ENCODE results near the gene APOBEC3B. TPM values are rescaled to one million over a fixed set of nuclear protein-coding genes. Genes with fewer than 3 reads are reported as not detected.
"Not testable (repeated sequence)": the region's sequence is repeated elsewhere in the genome, so short reads cannot be mapped to it uniquely, and the experiment has no call there.

The APOBEC3B gene
- total RNA-seq, 3 donors from 2014 or later (not counting 1 experiment from before 2014, with no cell fraction given), result 1.7 to 2.3 (median 2.2) TPM

DNA sequence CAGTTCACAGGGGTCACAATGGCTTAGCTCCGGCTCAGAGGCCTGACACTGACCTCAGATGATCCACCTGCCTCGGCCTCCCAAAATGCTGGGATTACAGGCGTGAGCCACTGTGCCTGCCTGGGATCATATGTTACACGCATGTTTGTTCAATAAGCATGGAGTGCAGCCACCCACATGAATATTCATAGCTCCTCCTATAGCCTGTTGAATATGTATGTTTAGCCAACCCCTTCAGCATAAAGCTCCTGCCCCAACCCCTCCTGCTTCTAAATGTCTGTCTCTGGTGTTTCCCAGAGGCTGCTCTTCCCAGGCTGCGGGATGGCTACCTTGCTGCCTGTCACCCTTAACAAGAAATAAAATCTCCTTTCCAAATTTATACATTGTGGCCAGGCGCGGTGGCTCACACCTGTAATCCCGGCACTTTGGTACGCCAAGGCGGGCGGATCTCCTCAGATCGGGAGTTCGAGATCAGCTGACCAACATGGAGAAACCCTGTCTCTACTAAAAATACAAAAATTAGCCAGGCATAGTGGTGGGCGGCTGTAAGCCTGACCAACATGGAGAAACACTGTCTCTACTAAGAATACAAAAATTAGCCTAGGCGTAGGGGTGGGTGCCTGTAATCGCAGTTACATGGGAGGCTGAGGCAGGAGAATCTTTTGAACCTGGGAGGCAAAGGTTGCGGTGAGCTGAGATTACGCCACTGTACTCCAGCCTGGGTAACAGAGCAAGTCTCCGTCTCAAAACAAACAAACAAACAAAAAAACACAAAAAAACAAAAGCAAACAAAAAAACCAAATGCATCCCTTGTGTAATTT, 57.4 kb downstream of the APOBEC3B start:
- H3K4me3 Mint-ChIP-seq, result peak overlapping the region; percentile 91
- no peaks in the 10 kb centered on the region for H3K27me3 Mint-ChIP-seq (ENCODE audit: low read depth in 2 of 2)
- intact Hi-C loops (cut with micrococcal nuclease), result no loop called here
- TF ChIP-seq, protein P1, sequence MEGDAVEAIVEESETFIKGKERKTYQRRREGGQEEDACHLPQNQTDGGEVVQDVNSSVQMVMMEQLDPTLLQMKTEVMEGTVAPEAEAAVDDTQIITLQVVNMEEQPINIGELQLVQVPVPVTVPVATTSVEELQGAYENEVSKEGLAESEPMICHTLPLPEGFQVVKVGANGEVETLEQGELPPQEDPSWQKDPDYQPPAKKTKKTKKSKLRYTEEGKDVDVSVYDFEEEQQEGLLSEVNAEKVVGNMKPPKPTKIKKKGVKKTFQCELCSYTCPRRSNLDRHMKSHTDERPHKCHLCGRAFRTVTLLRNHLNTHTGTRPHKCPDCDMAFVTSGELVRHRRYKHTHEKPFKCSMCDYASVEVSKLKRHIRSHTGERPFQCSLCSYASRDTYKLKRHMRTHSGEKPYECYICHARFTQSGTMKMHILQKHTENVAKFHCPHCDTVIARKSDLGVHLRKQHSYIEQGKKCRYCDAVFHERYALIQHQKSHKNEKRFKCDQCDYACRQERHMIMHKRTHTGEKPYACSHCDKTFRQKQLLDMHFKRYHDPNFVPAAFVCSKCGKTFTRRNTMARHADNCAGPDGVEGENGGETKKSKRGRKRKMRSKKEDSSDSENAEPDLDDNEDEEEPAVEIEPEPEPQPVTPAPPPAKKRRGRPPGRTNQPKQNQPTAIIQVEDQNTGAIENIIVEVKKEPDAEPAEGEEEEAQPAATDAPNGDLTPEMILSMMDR (IDR thresholded peaks at IDR 0.05), result no peak
- Histone ChIP-seq H3K4me3 (ENCODE audit: low read length) (peak overlapping the region; percentile 76), H3K27ac (ENCODE audit: low read length) (peak overlapping the region; percentile 89), H3K9me3 (ENCODE audit: control insufficient read depth, insufficient read depth, low read length) (no peaks in the 10 kb centered on the region), H3K4me1 (ENCODE audit: control insufficient read depth, insufficient read depth, low read length) (peaks cover 22% of the 10 kb centered on the region), H3K27me3 (ENCODE audit: control insufficient read depth, insufficient read depth, low read length) (no peaks in the 10 kb centered on the region), H3K36me3 (ENCODE audit: control insufficient read depth, insufficient read depth, low read length) (no peaks in the 10 kb centered on the region)
- H3K36me3 Mint-ChIP-seq, result no peaks in the 10 kb centered on the region
- peaks cover 16 to 37% of the 10 kb centered on the region in 2 donors for H3K4me1 Mint-ChIP-seq
- DNase-seq (no peak), ATAC-seq (no peak)
- H3K9me3 Mint-ChIP-seq, result no peaks in the 10 kb centered on the region
- H3K27ac Mint-ChIP-seq, result peak overlapping the region; percentile 90 to 93
- 94% methylated on average over 19 of the region's 19 CpGs for WGBS (ENCODE audit: insufficient coverage)

DNA sequence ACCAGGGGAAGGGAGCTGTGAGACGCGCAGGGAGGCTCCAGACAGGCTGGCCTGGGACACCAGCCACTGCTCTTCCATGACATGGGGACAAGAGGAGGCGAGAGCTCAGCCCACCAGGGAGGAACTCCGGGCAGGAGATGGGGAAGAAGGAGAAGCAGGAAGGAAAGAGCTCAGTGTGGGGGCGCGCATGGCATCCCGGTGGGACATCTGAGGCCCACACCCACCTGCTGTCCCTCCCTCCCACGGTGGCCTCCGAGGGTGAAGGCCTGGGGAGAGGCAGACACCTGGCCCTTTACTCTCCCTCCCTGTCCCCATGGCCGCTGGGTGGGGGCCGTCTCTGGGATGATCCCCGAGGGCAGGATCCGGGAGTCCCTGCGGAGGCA, 58.0 kb downstream of the APOBEC3B start:
- intact Hi-C loops (cut with micrococcal nuclease); H3K36me3 ChIP-seq (ENCODE audit: control insufficient read depth, insufficient read depth, low read length); H3K27me3 Mint-ChIP-seq (ENCODE audit: low read depth in 2 of 2); H3K36me3 Mint-ChIP-seq; H3K27me3 ChIP-seq (ENCODE audit: control insufficient read depth, insufficient read depth, low read length); H3K9me3 Mint-ChIP-seq; ATAC-seq; H3K9me3 ChIP-seq (ENCODE audit: control insufficient read depth, insufficient read depth, low read length): not testable (repeated sequence)
- DNase-seq, result peak in 1 of 2 donors; percentile 23
- H3K4me1 Mint-ChIP-seq, result peaks cover 16 to 43% of the 10 kb centered on the region in 2 donors
- Histone ChIP-seq H3K4me3 (ENCODE audit: low read length) (peak overlapping the region; percentile 76), H3K4me1 (ENCODE audit: control insufficient read depth, insufficient read depth, low read length) (peaks cover 24% of the 10 kb centered on the region), H3K27ac (ENCODE audit: low read length) (peak overlapping the region; percentile 89)
- 83% methylated on average over 2 of the region's 14 CpGs for WGBS (ENCODE audit: insufficient coverage)
- H3K27ac Mint-ChIP-seq, result peak overlapping the region; percentile 90 to 93
- peak overlapping the region; percentile 91 for H3K4me3 Mint-ChIP-seq

DNA sequence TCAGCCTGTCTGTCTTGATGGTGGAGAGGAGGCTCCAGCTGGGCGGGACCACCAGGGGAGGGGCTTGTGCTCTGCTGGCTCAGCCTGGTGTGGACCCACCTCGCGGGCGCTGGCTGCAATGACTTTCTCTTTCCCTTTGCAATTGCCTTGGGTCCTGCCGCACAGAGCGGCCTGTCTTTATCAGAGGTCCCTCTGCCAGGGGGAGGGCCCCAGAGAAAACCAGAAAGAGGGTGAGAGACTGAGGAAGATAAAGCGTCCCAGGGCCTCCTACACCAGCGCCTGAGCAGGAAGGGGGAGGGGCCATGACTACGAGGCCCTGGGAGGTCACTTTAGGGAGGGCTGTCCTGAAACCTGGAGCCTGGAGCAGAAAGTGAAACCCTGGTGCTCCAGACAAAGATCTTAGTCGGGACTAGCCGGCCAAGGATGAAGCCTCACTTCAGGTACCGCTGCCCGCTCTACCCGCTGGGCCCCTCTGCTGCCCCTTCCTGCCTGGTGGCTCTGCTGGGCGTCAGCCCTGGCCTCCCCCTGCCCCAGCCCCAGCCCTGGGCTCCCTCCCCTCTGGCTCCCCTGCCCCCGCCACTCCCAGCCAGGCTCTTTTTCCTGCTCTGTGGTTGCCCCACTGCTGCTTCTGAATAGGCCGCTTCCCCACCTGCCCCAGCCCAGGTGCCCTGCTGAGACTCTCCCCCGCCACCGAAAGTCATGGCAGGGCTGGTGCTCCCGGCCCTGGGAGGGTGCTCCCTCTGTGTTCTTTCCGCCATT, 58.6 kb downstream of the APOBEC3B start, which contains the start of gene APOBEC3F:
Gene APOBEC3F (plus strand): TSS at position 327 of the 759 bp plus-strand sequence. CDS start 97 bp downstream, at position 424.
- Histone ChIP-seq H3K4me3 (ENCODE audit: low read length) (peak within 1 kb of the TSS; percentile 76), H3K4me1 (ENCODE audit: control insufficient read depth, insufficient read depth, low read length) (peaks cover 27% of the 10 kb centered on the region), H3K27ac (ENCODE audit: low read length) (peak within 1 kb of the TSS; percentile 89)
- ATAC-seq, result peak; percentile 91 to 98 (median 95)
- Mint-ChIP-seq H3K4me1 (peaks cover 17 to 48% of the 10 kb centered on the region in 2 donors), H3K4me3 (peak within 1 kb of the TSS; percentile 91), H3K27ac (peak within 1 kb of the TSS; percentile 90 to 93)
- H3K27me3 Mint-ChIP-seq (ENCODE audit: low read depth in 2 of 2); H3K9me3 ChIP-seq (ENCODE audit: control insufficient read depth, insufficient read depth, low read length); H3K9me3 Mint-ChIP-seq; intact Hi-C loops (cut with micrococcal nuclease); H3K36me3 ChIP-seq (ENCODE audit: control insufficient read depth, insufficient read depth, low read length); H3K27me3 ChIP-seq (ENCODE audit: control insufficient read depth, insufficient read depth, low read length); H3K36me3 Mint-ChIP-seq: not testable (repeated sequence)
- DNase-seq, result peak; percentile 61 to 74
- WGBS (ENCODE audit: insufficient coverage), result 3% methylated on average over 13 of the region's 21 CpGs

DNA sequence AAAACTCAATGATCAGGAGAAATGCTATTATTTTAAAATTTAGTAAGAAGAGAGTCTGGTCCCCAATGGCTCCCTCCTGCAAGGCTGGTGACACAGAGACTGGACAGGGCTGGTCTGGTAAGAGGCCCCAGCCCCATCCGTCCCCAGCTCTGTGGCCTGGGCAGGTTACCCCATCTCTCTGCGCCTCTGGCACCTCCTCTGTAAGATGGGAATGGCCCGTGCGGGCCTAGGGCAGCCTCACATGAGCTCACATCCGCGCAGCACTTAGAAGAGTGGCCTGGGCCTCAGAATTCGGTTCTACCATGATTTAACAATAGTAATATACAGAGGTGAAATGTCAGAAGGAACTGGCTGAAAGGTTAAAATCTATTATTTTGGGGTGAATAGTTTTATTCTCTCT, 59.8 kb downstream of the APOBEC3B start:
- peaks cover 8% of the 10 kb centered on the region for H3K36me3 ChIP-seq (ENCODE audit: control insufficient read depth, insufficient read depth, low read length)
- 88% methylated on average over 7 of the region's 7 CpGs for WGBS (ENCODE audit: insufficient coverage)
- H3K4me1 Mint-ChIP-seq, result peaks cover 29 to 60% of the 10 kb centered on the region in 2 donors

More for the DNA sequence above, 59.8 kb downstream of the APOBEC3B start:
- ATAC-seq, result no peak
- peak overlapping the region; percentile 90 to 93 for H3K27ac Mint-ChIP-seq
- H3K27me3 Mint-ChIP-seq (ENCODE audit: low read depth in 2 of 2), result no peaks in the 10 kb centered on the region
- H3K9me3 Mint-ChIP-seq, result no peaks in the 10 kb centered on the region
- peak overlapping the region; percentile 91 for H3K4me3 Mint-ChIP-seq
- DNase-seq, result no peak
- no peaks in the 10 kb centered on the region for H3K36me3 Mint-ChIP-seq
- Histone ChIP-seq H3K4me1 (ENCODE audit: control insufficient read depth, insufficient read depth, low read length) (peaks cover 27% of the 10 kb centered on the region), H3K4me3 (ENCODE audit: low read length) (peak overlapping the region; percentile 76), H3K27ac (ENCODE audit: low read length) (peak overlapping the region; percentile 89), H3K27me3 (ENCODE audit: control insufficient read depth, insufficient read depth, low read length) (no peaks in the 10 kb centered on the region), H3K9me3 (ENCODE audit: control insufficient read depth, insufficient read depth, low read length) (no peaks in the 10 kb centered on the region)
- intact Hi-C loops (cut with micrococcal nuclease), result no loop called here
- TF ChIP-seq, protein P1 (IDR thresholded peaks at IDR 0.05), result no peak

Other genes starting within 250 kb of the APOBEC3B start
- 1,000 to 10,000 TPM in 1 of 3 donors, 100 to 1,000 TPM in 2; 882 to 1,056 (median 886) TPM for gene SUN2, start 226.3 kb upstream of the APOBEC3B start, total RNA-seq
- 1 to 10 TPM; 5.4 to 9.8 (median 6.2) TPM for gene DNAL4, start 188.2 kb upstream of the APOBEC3B start, total RNA-seq
- 1 to 10 TPM; 4.8 to 8.2 (median 6.1) TPM for gene NPTXR, start 138.3 kb upstream of the APOBEC3B start, total RNA-seq
- gene CBX6, start 110.1 kb upstream of the APOBEC3B start, total RNA-seq, result 10 to 100 TPM; 68.0 to 81.5 (median 75.7) TPM
- gene APOBEC3A, start 24.7 kb upstream of the APOBEC3B start, total RNA-seq, result 10 to 100 TPM in 1 of 3 donors, 1 to 10 TPM in 1, under 1 TPM in 1; 0.66 to 48.1 (median 4.3) TPM
- gene APOBEC3C, start 31.9 kb downstream of the APOBEC3B start, total RNA-seq, result 100 to 1,000 TPM; 144 to 168 (median 155) TPM
- 10 to 100 TPM; 33.0 to 46.8 (median 37.9) TPM for gene APOBEC3D, start 38.8 kb downstream of the APOBEC3B start, total RNA-seq
- gene APOBEC3F, start 58.5 kb downstream of the APOBEC3B start, total RNA-seq, result 10 to 100 TPM; 30.1 to 54.4 (median 41.0) TPM
- 100 to 1,000 TPM; 168 to 308 (median 237) TPM for gene APOBEC3G, start 94.9 kb downstream of the APOBEC3B start, total RNA-seq
- gene APOBEC3H, start 114.9 kb downstream of the APOBEC3B start, total RNA-seq, result 10 to 100 TPM; 14.1 to 17.0 (median 14.6) TPM
- 10 to 100 TPM; 49.6 to 52.9 (median 50.0) TPM for gene CBX7, start 170.3 kb downstream of the APOBEC3B start, total RNA-seq

Measured in natural killer cell (primary cell).